HFFc6 (cell line): ENCODE results near the gene CTNNA3. TPM values are rescaled to one million over a fixed set of nuclear protein-coding genes. Genes with fewer than 3 reads are reported as not detected.

Experiments used
- DNase-seq: peaks from one replicate; pipeline ENCODE4 v3.0.0-alpha.2; 2018
- H3K27ac Mint-ChIP-seq: 2 replicates; pipeline ENCODE4 v1.8.0; 2020; ENCODE audit warnings: mild to moderate bottlenecking, mixed read lengths
- H3K27me3 Mint-ChIP-seq: 2 replicates; pipeline ENCODE4 v1.8.0; 2021; ENCODE audit warnings: mild to moderate bottlenecking, moderate library complexity, mixed read lengths; ENCODE audit not compliant: insufficient read depth
- H3K36me3 Mint-ChIP-seq: 2 replicates; pipeline ENCODE4 v1.8.0; 2021; ENCODE audit warnings: low read depth, mixed read lengths
- H3K4me1 Mint-ChIP-seq: 2 replicates; pipeline ENCODE4 v1.8.0; 2020; ENCODE audit warnings: low read depth, mixed read lengths
- H3K4me3 Mint-ChIP-seq: 2 replicates; pipeline ENCODE4 v1.8.0; 2020; ENCODE audit warnings: mild to moderate bottlenecking, moderate library complexity, mixed read lengths
- H3K9me3 Mint-ChIP-seq: 2 replicates; pipeline ENCODE4 v1.8.0; 2020; ENCODE audit warnings: mild to moderate bottlenecking, mixed read lengths
- total RNA-seq, 6 experiments: library from RNA; stranded (reverse); fragmentation: NEBNext Ultra II Directional; extraction: Animal tissue kit (Norgen Biotek cat#: 25700); gene quantifications; 2 replicates in 1 of 6; 3 replicates in 5 of 6; pipeline ENCODE4 v1.2.3, GENCODE V29; 2021
- TF ChIP-seq, protein P1 (sequence below): fragments of 200-600 bp; sonication (generic); IDR thresholded peaks from 2 replicates; pipeline ENCODE4 v1.5.0; 2021; ENCODE audit warnings: antibody characterized with exemption, mild to moderate bottlenecking

Gene CTNNA3
- total RNA-seq, 6 experiments from 2014 or later, result not detected

- Mint-ChIP-seq H3K36me3 (no peaks in the 10 kb centered on the region), H3K4me1 (peaks cover 44% of the 10 kb centered on the region), H3K27ac (no peak overlapping the region), H3K27me3 (no peaks in the 10 kb centered on the region), H3K4me3 (no peak overlapping the region), H3K9me3 (no peaks in the 10 kb centered on the region)
- DNase-seq, result no peak
- TF ChIP-seq, protein P1, sequence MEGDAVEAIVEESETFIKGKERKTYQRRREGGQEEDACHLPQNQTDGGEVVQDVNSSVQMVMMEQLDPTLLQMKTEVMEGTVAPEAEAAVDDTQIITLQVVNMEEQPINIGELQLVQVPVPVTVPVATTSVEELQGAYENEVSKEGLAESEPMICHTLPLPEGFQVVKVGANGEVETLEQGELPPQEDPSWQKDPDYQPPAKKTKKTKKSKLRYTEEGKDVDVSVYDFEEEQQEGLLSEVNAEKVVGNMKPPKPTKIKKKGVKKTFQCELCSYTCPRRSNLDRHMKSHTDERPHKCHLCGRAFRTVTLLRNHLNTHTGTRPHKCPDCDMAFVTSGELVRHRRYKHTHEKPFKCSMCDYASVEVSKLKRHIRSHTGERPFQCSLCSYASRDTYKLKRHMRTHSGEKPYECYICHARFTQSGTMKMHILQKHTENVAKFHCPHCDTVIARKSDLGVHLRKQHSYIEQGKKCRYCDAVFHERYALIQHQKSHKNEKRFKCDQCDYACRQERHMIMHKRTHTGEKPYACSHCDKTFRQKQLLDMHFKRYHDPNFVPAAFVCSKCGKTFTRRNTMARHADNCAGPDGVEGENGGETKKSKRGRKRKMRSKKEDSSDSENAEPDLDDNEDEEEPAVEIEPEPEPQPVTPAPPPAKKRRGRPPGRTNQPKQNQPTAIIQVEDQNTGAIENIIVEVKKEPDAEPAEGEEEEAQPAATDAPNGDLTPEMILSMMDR, result no peak
Measured at GRCh38 chr10:66833861-66834260, 862.1 kb downstream of the CTNNA3 start.

- H3K9me3 Mint-ChIP-seq, result no peaks in the 10 kb centered on the region
- TF ChIP-seq, protein P1, result no peak
- DNase-seq, result no peak
- H3K27ac Mint-ChIP-seq, result no peak overlapping the region
- no peak overlapping the region for H3K4me3 Mint-ChIP-seq
- H3K27me3 Mint-ChIP-seq, result no peaks in the 10 kb centered on the region
- no peaks in the 10 kb centered on the region for H3K36me3 Mint-ChIP-seq
- H3K4me1 Mint-ChIP-seq, result peaks cover 47% of the 10 kb centered on the region
Measured at GRCh38 chr10:66832781-66833422, 863.1 kb downstream of the CTNNA3 start.

DNA sequence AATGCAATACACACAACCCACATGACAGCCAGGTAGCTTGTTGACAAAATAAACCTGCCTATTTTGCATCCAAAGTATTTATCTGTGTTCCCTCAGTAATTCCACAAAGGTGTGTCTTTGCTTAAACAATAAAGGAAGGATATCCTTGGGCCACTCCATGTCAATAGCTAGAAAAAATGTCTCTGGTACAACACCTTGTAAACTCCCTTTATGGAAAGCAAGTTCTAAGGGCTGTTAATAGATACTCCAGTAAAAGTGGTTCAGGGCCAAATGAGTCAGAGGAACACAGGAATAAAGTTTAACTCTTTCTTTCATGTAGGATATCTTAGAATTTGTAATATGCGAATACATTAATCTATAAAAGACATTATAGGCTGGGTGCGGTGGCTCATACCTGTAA is 867.0 kb downstream of the CTNNA3 start:
- Mint-ChIP-seq H3K27me3 (no peaks in the 10 kb centered on the region; the same call in 1 of the 2 replicates), H3K4me3 (no peak overlapping the region), H3K4me1 (peaks cover 28% of the 10 kb centered on the region), H3K27ac (no peak overlapping the region), H3K36me3 (no peaks in the 10 kb centered on the region), H3K9me3 (peaks cover 4% of the 10 kb centered on the region; the same call in 1 of the 2 replicates)
- TF ChIP-seq, protein P1, result no peak
- no peak for DNase-seq

DNA sequence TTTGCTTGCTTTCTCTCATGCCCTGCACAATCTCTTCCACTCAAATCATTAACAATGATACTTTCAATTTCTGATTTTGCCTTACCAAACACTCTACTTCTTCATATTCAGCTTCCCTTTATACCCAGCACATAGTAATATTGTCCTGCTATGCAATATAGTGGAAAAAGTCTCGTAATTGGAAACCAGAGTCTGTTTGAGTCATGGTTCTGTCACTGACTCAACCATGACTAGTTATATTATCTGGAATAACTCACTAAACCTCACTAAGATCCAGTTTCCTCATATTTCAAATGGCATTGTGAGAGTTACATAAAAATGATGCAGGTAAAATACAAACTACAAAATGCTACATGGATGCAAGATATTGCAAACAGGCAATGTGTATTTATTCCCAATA is 868.6 kb downstream of the CTNNA3 start:
- H3K27me3 Mint-ChIP-seq, result no peaks in the 10 kb centered on the region; the same call in 1 of the 2 replicates
- no peaks in the 10 kb centered on the region for H3K36me3 Mint-ChIP-seq
- peak overlapping the region; percentile 56 for H3K27ac Mint-ChIP-seq
- H3K4me1 Mint-ChIP-seq, result peaks cover 28% of the 10 kb centered on the region
- DNase-seq, result peak; percentile 58
- peak overlapping the region; percentile 57 for H3K4me3 Mint-ChIP-seq
- TF ChIP-seq, protein P1, result no peak
- H3K9me3 Mint-ChIP-seq, result peaks cover 4% of the 10 kb centered on the region; the same call in 1 of the 2 replicates

DNA sequence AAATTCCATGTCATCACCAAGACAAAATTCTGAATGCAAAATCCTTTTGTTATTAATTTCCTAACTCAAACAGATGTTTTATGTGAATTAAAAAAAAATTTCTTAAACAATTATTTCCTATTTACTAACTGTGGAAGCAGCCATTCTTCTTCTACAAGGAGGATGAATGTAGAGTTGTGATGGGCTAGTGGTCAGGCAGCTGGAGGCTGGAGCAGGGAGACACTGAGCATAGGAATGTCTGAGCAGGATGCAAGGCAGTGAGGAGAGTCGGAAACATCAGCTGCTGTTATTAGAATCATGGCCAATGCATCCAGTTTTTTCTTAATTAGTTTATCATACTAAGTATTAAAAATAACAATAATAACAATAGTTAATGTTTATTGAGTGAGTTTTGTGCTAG is 872.7 kb downstream of the CTNNA3 start:
- Mint-ChIP-seq H3K36me3 (no peaks in the 10 kb centered on the region), H3K27me3 (no peaks in the 10 kb centered on the region; the same call in 1 of the 2 replicates), H3K9me3 (peaks cover 4% of the 10 kb centered on the region; the same call in 1 of the 2 replicates), H3K4me1 (peaks cover 18% of the 10 kb centered on the region), H3K4me3 (no peak overlapping the region), H3K27ac (no peak overlapping the region)
- no peak for DNase-seq
- TF ChIP-seq, protein P1, result no peak
